ENCODE measurements around the gene MXI1. TPM values are rescaled to one million over a fixed set of nuclear protein-coding genes. Genes with fewer than 3 reads are reported as not detected.

MXI1 gene
- total RNA-seq, 1 donor from 2014 or later: 23.5 TPM

- DNase-seq (ENCODE audit: low spot score): no peak
- Mint-ChIP-seq H3K27ac (no peak overlapping the region), H3K4me1 (peaks cover 10% of the 10 kb centered on the region), H3K9me3 (no peaks in the 10 kb centered on the region), H3K36me3 (peaks cover 27% of the 10 kb centered on the region), H3K27me3 (ENCODE audit: insufficient read depth, low read depth) (no peaks in the 10 kb centered on the region), H3K4me3 (no peak overlapping the region)
- Histone ChIP-seq H3K27me3 (no peaks in the 10 kb centered on the region), H3K9ac (no peak overlapping the region), H3K4me2 (no peak overlapping the region), H3F3A (ENCODE audit: low read depth) (no peaks in the 10 kb centered on the region), H3K79me2 (ENCODE audit: low read depth) (no peaks in the 10 kb centered on the region), H3K4me1 (peaks cover 10% of the 10 kb centered on the region), H3K9me3 (ENCODE audit: low read depth) (no peaks in the 10 kb centered on the region), H3K4me3 (no peak overlapping the region), H4K20me1 (ENCODE audit: low read depth) (peaks cover 7% of the 10 kb centered on the region), H3K36me3 (peaks cover 4% of the 10 kb centered on the region), H3K27ac (no peak overlapping the region), H2AFZ (replicated peaks) (no peak overlapping the region)
- TF ChIP-seq CTCF (IDR thresholded peaks at IDR 0.05) (no peak), EZH2phosphoT487 (IDR thresholded peaks at IDR 0.05) (no peak), EZH2 (IDR thresholded peaks at IDR 0.05) (no peak)
Measured at GRCh38 chr10:110241407-110241806, 34.0 kb downstream of the MXI1 start.

- Mint-ChIP-seq H3K36me3 (peaks cover 31% of the 10 kb centered on the region), H3K9me3 (no peaks in the 10 kb centered on the region), H3K27ac (no peak overlapping the region), H3K4me1 (peaks cover 10% of the 10 kb centered on the region), H3K27me3 (ENCODE audit: insufficient read depth, low read depth) (no peaks in the 10 kb centered on the region), H3K4me3 (no peak overlapping the region)
- no peaks in the 10 kb centered on the region for H3K9me3 ChIP-seq (ENCODE audit: low read depth)
- no peak overlapping the region for H2AFZ ChIP-seq (replicated peaks)
- DNase-seq (ENCODE audit: low spot score): no peak
- peaks cover 4% of the 10 kb centered on the region for H3K36me3 ChIP-seq
- H3K4me1 ChIP-seq: peaks cover 10% of the 10 kb centered on the region
- no peaks in the 10 kb centered on the region for H3F3A ChIP-seq (ENCODE audit: low read depth)
- H3K9ac ChIP-seq: no peak overlapping the region
- H3K79me2 ChIP-seq (ENCODE audit: low read depth): no peaks in the 10 kb centered on the region
- no peak overlapping the region for H3K4me3 ChIP-seq
- TF ChIP-seq EZH2phosphoT487 (IDR thresholded peaks at IDR 0.05) (no peak), CTCF (IDR thresholded peaks at IDR 0.05) (no peak), EZH2 (IDR thresholded peaks at IDR 0.05) (no peak)
- H3K27ac ChIP-seq: no peak overlapping the region
- H4K20me1 ChIP-seq (ENCODE audit: low read depth): peaks cover 7% of the 10 kb centered on the region
- no peaks in the 10 kb centered on the region for H3K27me3 ChIP-seq
- no peak overlapping the region for H3K4me2 ChIP-seq
Measured at GRCh38 chr10:110241841-110242240, 34.4 kb downstream of the MXI1 start.

- no peaks in the 10 kb centered on the region for H3K9me3 Mint-ChIP-seq
- DNase-seq (ENCODE audit: low spot score): no peak
- H3K4me2 ChIP-seq: no peak overlapping the region
- no peaks in the 10 kb centered on the region for H3K9me3 ChIP-seq (ENCODE audit: low read depth)
- H3K4me3 Mint-ChIP-seq: no peak overlapping the region
- H3K9ac ChIP-seq: no peak overlapping the region
- no peak for TF ChIP-seq EZH2 (IDR thresholded peaks at IDR 0.05)
- TF ChIP-seq EZH2phosphoT487 (IDR thresholded peaks at IDR 0.05): no peak
- no peak for TF ChIP-seq CTCF (IDR thresholded peaks at IDR 0.05)
- no peaks in the 10 kb centered on the region for H3K27me3 ChIP-seq
- no peak overlapping the region for H3K27ac ChIP-seq
- H3K27ac Mint-ChIP-seq: no peak overlapping the region
- peaks cover 7% of the 10 kb centered on the region for H4K20me1 ChIP-seq (ENCODE audit: low read depth)
- no peaks in the 10 kb centered on the region for H3K36me3 ChIP-seq
- no peak overlapping the region for H3K4me3 ChIP-seq
- peaks cover 25% of the 10 kb centered on the region for H3K36me3 Mint-ChIP-seq
- no peaks in the 10 kb centered on the region for H3F3A ChIP-seq (ENCODE audit: low read depth)
- peaks cover 10% of the 10 kb centered on the region for H3K4me1 Mint-ChIP-seq
- no peaks in the 10 kb centered on the region for H3K27me3 Mint-ChIP-seq (ENCODE audit: insufficient read depth, low read depth)
- peaks cover 10% of the 10 kb centered on the region for H3K4me1 ChIP-seq
- H3K79me2 ChIP-seq (ENCODE audit: low read depth): no peaks in the 10 kb centered on the region
- no peak overlapping the region for H2AFZ ChIP-seq (replicated peaks)
Measured at GRCh38 chr10:110242511-110242910, 35.1 kb downstream of the MXI1 start.
